AG08395 (cell line): ENCODE data around the gene EGLN1.

ENCODE experiments used
- DNase-seq: peaks from one replicate; pipeline ENCODE4 v3.0.0; 2012; ENCODE audit warnings: mixed read lengths, low spot score

Gene EGLN1

GRCh38 chr1:231396643-231397042 is 25.4 kb downstream of the EGLN1 start:
- no peak for DNase-seq

- no peak for DNase-seq
Measured at GRCh38 chr1:231395998-231396390, 26.1 kb downstream of the EGLN1 start.

GRCh38 chr1:231395076-231395997 is 26.8 kb downstream of the EGLN1 start:
- DNase-seq: peak; percentile 93

GRCh38 chr1:231393668-231394067 is 28.4 kb downstream of the EGLN1 start:
- no peak for DNase-seq

GRCh38 chr1:231392389-231393131 is 29.5 kb downstream of the EGLN1 start:
- no peak for DNase-seq

GRCh38 chr1:231390071-231390470 is 32.0 kb downstream of the EGLN1 start:
- no peak for DNase-seq

- peak; percentile 48 for DNase-seq
Measured at GRCh38 chr1:231387770-231388669, 34.1 kb downstream of the EGLN1 start.

- DNase-seq: no peak
Measured at GRCh38 chr1:231386466-231386865, 35.6 kb downstream of the EGLN1 start.

- no peak for DNase-seq
Measured at GRCh38 chr1:231385416-231385748, 36.7 kb downstream of the EGLN1 start.

- DNase-seq: no peak
Measured at GRCh38 chr1:231384696-231385415, 37.2 kb downstream of the EGLN1 start.

GRCh38 chr1:231383159-231383860 is 38.8 kb downstream of the EGLN1 start:
- no peak for DNase-seq

GRCh38 chr1:231382426-231382825 is 39.7 kb downstream of the EGLN1 start:
- no peak for DNase-seq

GRCh38 chr1:231381729-231382128 is 40.4 kb downstream of the EGLN1 start:
- no peak for DNase-seq

GRCh38 chr1:231376875-231377549 is 45.1 kb downstream of the EGLN1 start:
- no peak for DNase-seq

GRCh38 chr1:231376101-231376500 is 46.0 kb downstream of the EGLN1 start:
- DNase-seq: no peak

- DNase-seq: no peak
Measured at GRCh38 chr1:231374394-231374793, 47.7 kb downstream of the EGLN1 start.

GRCh38 chr1:231372501-231372900 is 49.6 kb downstream of the EGLN1 start:
- DNase-seq: no peak

GRCh38 chr1:231369282-231369681 is 52.8 kb downstream of the EGLN1 start:
- DNase-seq: no peak

- no peak for DNase-seq
Measured at GRCh38 chr1:231364192-231364591, 57.9 kb downstream of the EGLN1 start.

GRCh38 chr1:231363624-231364023 is 58.5 kb downstream of the EGLN1 start:
- no peak for DNase-seq
